GM12878 (cell line): ENCODE data around the gene CSMD2. TPM values are rescaled to one million over a fixed set of nuclear protein-coding genes. Genes with fewer than 3 reads are reported as not detected.

Experiments used
- ATAC-seq: fragments of 200-7000 bp; cut with Tn5 transposase; 3 replicates; pipeline ENCODE4 v1.9.1; 2020; ENCODE audit warnings: mild to moderate bottlenecking, moderate library complexity
- BruUV-seq: library from RNA; stranded (reverse); fragments of 400-500 nt; replicated peaks from 2 replicates; lab custom pipeline; 2021; lab: Mats Ljungman, UMichigan
- CTCF ChIA-PET: fragments of 300-600 bp; sonication (Branson Sonifier 250); formaldehyde crosslinking; extraction: SDS; loops from one replicate; lab custom pipeline; 2021; ENCODE audit warnings: inconsistent platforms; lab: Yijun Ruan, JAX
- POLR2A ChIA-PET: fragments of 350-600 bp; formaldehyde crosslinking; extraction: SDS; loops from one replicate; lab custom pipeline; 2021; ENCODE audit warnings: inconsistent platforms; lab: Charles Lee
- RAD21 ChIA-PET: fragments of 300-600 bp; sonication (Branson Sonifier 250); formaldehyde crosslinking; loops from one replicate; lab custom pipeline; 2023; ENCODE audit warnings: antibody characterized with exemption; ENCODE audit not compliant: unreplicated experiment; lab: Charles Lee
- SMC1A ChIA-PET: fragments of 300-600 bp; sonication (Branson Sonifier 250); formaldehyde crosslinking; loops from one replicate; lab custom pipeline; 2023; ENCODE audit not compliant: unreplicated experiment, uncharacterized antibody; lab: Charles Lee
- DNase-seq: peaks from one replicate; pipeline ENCODE4 v3.0.0-alpha.2; 2011; ENCODE audit warnings: low read depth, low spot score
- FAIRE-seq: peaks from 3 replicates; lab custom pipeline; 2011; peaks lifted over from hg19 to GRCh38; lab: Jason Lieb, UNC
- H2AFZ ChIP-seq: 2 replicates; pipeline ENCODE4 v1.6.0; 2011; ENCODE audit warnings: low read depth, low read length, control low read depth; ENCODE audit not compliant: control insufficient read depth
- H3K27ac ChIP-seq: 2 replicates; pipeline ENCODE4 v1.5.1; 2011; ENCODE audit warnings: control low read depth; ENCODE audit not compliant: control insufficient read depth, insufficient read depth
- H3K27me3 ChIP-seq, 2 experiments: replicated peaks in 1 of 2; 2 replicates each; pipeline versions ENCODE4 v1.6.0 to v1.6.1; 2011; ENCODE audit warnings: low read length in 1 of 2; ENCODE audit not compliant: control insufficient read depth in 2 of 2, insufficient read depth in 2 of 2
- H3K36me3 ChIP-seq, 2 experiments: 2 replicates each; pipeline ENCODE4 v1.5.1; 2011; ENCODE audit warnings: low read length in 1 of 2; ENCODE audit not compliant: control insufficient read depth in 2 of 2, insufficient read depth in 2 of 2
- H3K4me1 ChIP-seq: 2 replicates; pipeline ENCODE4 v1.6.1; 2011; ENCODE audit warnings: mild to moderate bottlenecking, low read length, moderate library complexity, mixed read lengths; ENCODE audit not compliant: control insufficient read depth, insufficient read depth
- H3K4me2 ChIP-seq: 2 replicates; pipeline ENCODE4 v1.6.0; 2011; ENCODE audit warnings: control low read depth; ENCODE audit not compliant: control insufficient read depth, insufficient read depth
- H3K4me3 ChIP-seq: fragments of 200-600 bp; sonication (generic); 2 replicates; pipeline ENCODE4 v1.5.1; 2016
- H3K79me2 ChIP-seq: 2 replicates; pipeline ENCODE4 v1.6.0; 2011; ENCODE audit warnings: low read length; ENCODE audit not compliant: control insufficient read depth, insufficient read depth
- H3K9ac ChIP-seq: 2 replicates; pipeline ENCODE4 v1.8.0; 2011; ENCODE audit warnings: low read length, control low read depth, mixed read lengths; ENCODE audit not compliant: control insufficient read depth, insufficient read depth
- H3K9me3 ChIP-seq: replicated peaks from 3 replicates; pipeline ENCODE4 v1.5.1; 2011; ENCODE audit warnings: mild to moderate bottlenecking, low read length; ENCODE audit not compliant: control insufficient read depth, insufficient read depth
- H4K20me1 ChIP-seq: 2 replicates; pipeline ENCODE4 v1.6.0; 2011; ENCODE audit not compliant: control insufficient read depth, insufficient read depth
- NR2F1 ChIP-seq: fragments of 450-650 bp; conservative IDR thresholded peaks from 2 replicates; pipeline ENCODE4 v1.6.1; 2017; ENCODE audit warnings: mild to moderate bottlenecking
- SREBF1 ChIP-seq: IDR thresholded peaks from 2 replicates; pipeline ENCODE4 v1.6.1; 2012; ENCODE audit warnings: mild to moderate bottlenecking, low read length
- ZNF592 ChIP-seq: fragments of 450-650 bp; IDR thresholded peaks from 2 replicates; pipeline ENCODE4 v1.6.1; 2017; ENCODE audit warnings: mild to moderate bottlenecking, moderate library complexity
- WGBS: methylation state at CpG from one replicate; pipeline ENCODE4 v1.1.6; 2016; ENCODE audit warnings: low lambda C conversion rate; ENCODE audit not compliant: insufficient replicate concordance, insufficient coverage; ENCODE audit errors: missing lambda C conversion rate; 5-methylcytosine and 5-hydroxymethylcytosine counted together
- in situ Hi-C: fragments of 300-500 bp; cut with MboI; formaldehyde crosslinking; loops from 9 replicates; pipeline ENCODE4 v1.14.3; 2018; ENCODE audit warnings: mixed read lengths
- intact Hi-C: fragments of 100-400 bp; cut with micrococcal nuclease; formaldehyde crosslinking; loops from one replicate; pipeline ENCODE4 v1.14.2; 2022; ENCODE audit not compliant: unreplicated experiment
- polyA plus RNA-seq, 11 experiments: library from polyadenylated mRNA; depleted of rRNA in 4 of 11; unstranded in 6 of 11; stranded (reverse) in 5 of 11; fragments of >200 nt; fragmentation: Nextera tagmentation in 4 of 11; fragmentation: Illumina TruSeq in 1 of 11; extraction: Ambion mirVana in 4 of 11; extraction: Trizol in 1 of 11; gene quantifications; 1 replicate in 1 of 11; 2 replicates in 10 of 11; pipeline versions ENCODE4 v1.2.1 to v1.2.3, GENCODE V29; 2011 to 2016; ENCODE audit warnings: inconsistent platforms in 2 of 11, missing spikeins in 2 of 11, low read depth in 1 of 11
- total RNA-seq, 4 experiments: library from RNA; depleted of rRNA in 3 of 4; stranded (reverse); fragments of >200 nt in 3 of 4; fragmentation: Illumina TruSeq in 1 of 4; extraction: Trizol in 1 of 4; gene quantifications; 2 replicates each; pipeline versions ENCODE4 v1.2.1 to v1.2.3, GENCODE V29; 2013 to 2021

The CSMD2 gene
- total and polyA plus RNA-seq, 10 of the 15 experiments (the other 5 are each of a cell fraction or from before 2014, with no cell fraction given), result under 0.01 TPM; not detected in 9

- in situ Hi-C loops, result no loop called here
- FAIRE-seq, result no peak
- 0% methylated on average over 1 of the region's 1 CpG for WGBS
- no peaks in the 10 kb centered on the region; the same call in 2 of the 3 replicates for H3K9me3 ChIP-seq
- H2AFZ ChIP-seq, result no peak overlapping the region
- SMC1A ChIA-PET, result no interaction called here
- no peak overlapping the region for H3K9ac ChIP-seq
- H3K79me2 ChIP-seq, result no peaks in the 10 kb centered on the region
- H3K27me3 ChIP-seq, result no peaks in the 10 kb centered on the region
- intact Hi-C loops, result no loop called here
- TF ChIP-seq ZNF592, result no peak
- no peak for TF ChIP-seq SREBF1
- no peak for TF ChIP-seq NR2F1
- TF ChIP-seq, all 136 proteins: peak for 0
- Histone ChIP-seq H3K4me2 (no peak overlapping the region), H3K27ac (no peak overlapping the region), H3K4me3 (no peak overlapping the region), H4K20me1 (no peaks in the 10 kb centered on the region), H3K36me3 (no peaks in the 10 kb centered on the region), H3K4me1 (no peaks in the 10 kb centered on the region; the same call in 1 of the 2 replicates)
- POLR2A ChIA-PET, result no interaction called here
- BruUV-seq, result no TSS peak
- CTCF ChIA-PET, result no interaction called here
- no peak for DNase-seq
- RAD21 ChIA-PET, result no interaction called here
- ATAC-seq, result no peak
These were observed 258.9 kb downstream of the CSMD2 start for GRCh38 chr1:33906156-33906555.
